HEK293 (cell line): ENCODE results near the gene SIX4.

Experiments used
- CTCF ChIA-PET: fragments of 350-600 bp; formaldehyde crosslinking; extraction: SDS; loops from one replicate; lab custom pipeline; 2021; ENCODE audit warnings: antibody characterized with exemption; lab: Yijun Ruan, JAX
- POLR2A ChIA-PET: fragments of 300-600 bp; formaldehyde crosslinking; extraction: SDS; loops from one replicate; lab custom pipeline; 2020; ENCODE audit warnings: antibody characterized with exemption, inconsistent platforms; lab: Yijun Ruan, JAX
- H3K27ac ChIP-seq: fragments of 200-500 bp; sonication (Bioruptor generic); 2 replicates; pipeline ENCODE4 v1.5.1; 2014; ENCODE audit warnings: low read depth, low read length, control low read depth, inconsistent platforms; ENCODE audit errors: extremely low read depth
- H3K36me3 ChIP-seq, 2 experiments: fragments of 200-500 bp in 1 of 2; sonication (Bioruptor generic) in 1 of 2; 1 replicate in 1 of 2; 2 replicates in 1 of 2; pipeline ENCODE4 v1.5.1; 2014 to 2017; ENCODE audit warnings: inconsistent platforms in 2 of 2, low read length in 2 of 2; ENCODE audit not compliant: control insufficient read depth in 2 of 2, insufficient read depth in 1 of 2
- H3K4me1 ChIP-seq: fragments of 200-500 bp; sonication (Bioruptor generic); 2 replicates; pipeline ENCODE4 v1.5.1; 2014; ENCODE audit warnings: mild to moderate bottlenecking, low read length, inconsistent platforms; ENCODE audit not compliant: control insufficient read depth, insufficient read depth
- H3K4me3 ChIP-seq: 2 replicates; pipeline ENCODE4 v1.5.1; 2011; ENCODE audit warnings: low read depth, mild to moderate bottlenecking, control low read depth, low read length, moderate library complexity
- H3K9me3 ChIP-seq: fragments of 200-500 bp; sonication (Bioruptor generic); 2 replicates; pipeline ENCODE4 v1.5.1; 2014; ENCODE audit warnings: low read depth, low read length, inconsistent platforms; ENCODE audit not compliant: control insufficient read depth, insufficient read depth
- BCL11B ChIP-seq: fragments of 450-650 bp; formaldehyde crosslinking; IDR thresholded peaks from 2 replicates; pipeline ENCODE4 v1.5.1; 2016; ENCODE audit warnings: low read depth, missing biosample characterization, missing genetic modification characterization
- GLI4 ChIP-seq: fragments of 450-650 bp; formaldehyde crosslinking; IDR thresholded peaks from 2 replicates; pipeline ENCODE4 v1.5.1; 2016; ENCODE audit warnings: missing biosample characterization, missing genetic modification characterization
- IKZF3 ChIP-seq: fragments of 450-650 bp; IDR thresholded peaks from 2 replicates; pipeline ENCODE4 v1.5.0; 2018; ENCODE audit warnings: missing biosample characterization, mild to moderate bottlenecking, missing genetic modification characterization, moderate library complexity
- KLF1 ChIP-seq: fragments of 450-650 bp; formaldehyde crosslinking; IDR thresholded peaks from 2 replicates; pipeline ENCODE4 v1.5.1; 2016; ENCODE audit warnings: missing biosample characterization, missing genetic modification characterization
- KLF10 ChIP-seq: fragments of 450-650 bp; IDR thresholded peaks from 2 replicates; pipeline ENCODE4 v1.5.1; 2018; ENCODE audit warnings: missing biosample characterization, mild to moderate bottlenecking, missing genetic modification characterization
- KLF7 ChIP-seq: fragments of 450-650 bp; formaldehyde crosslinking; IDR thresholded peaks from 2 replicates; pipeline ENCODE4 v1.5.1; 2016; ENCODE audit warnings: missing biosample characterization, missing genetic modification characterization, borderline replicate concordance
- MYNN ChIP-seq: fragments of 450-650 bp; formaldehyde crosslinking; IDR thresholded peaks from 2 replicates; pipeline ENCODE4 v1.5.1; 2016; ENCODE audit warnings: missing biosample characterization, missing genetic modification characterization, borderline replicate concordance
- PRDM1 ChIP-seq: fragments of 450-650 bp; formaldehyde crosslinking; IDR thresholded peaks from 2 replicates; pipeline ENCODE4; 2016; ENCODE audit warnings: missing biosample characterization, missing genetic modification characterization
- SP7 ChIP-seq: fragments of 450-650 bp; formaldehyde crosslinking; IDR thresholded peaks from 2 replicates; pipeline ENCODE4 v1.5.1; 2016; ENCODE audit warnings: missing biosample characterization, missing genetic modification characterization
- WT1 ChIP-seq: fragments of 450-650 bp; formaldehyde crosslinking; IDR thresholded peaks from 2 replicates; pipeline ENCODE4 v1.5.1; 2016; ENCODE audit warnings: missing biosample characterization, missing genetic modification characterization
- YY2 ChIP-seq: fragments of 450-650 bp; formaldehyde crosslinking; IDR thresholded peaks from 2 replicates; pipeline ENCODE4 v1.5.1; 2016; ENCODE audit warnings: missing biosample characterization, missing genetic modification characterization
- ZBTB21 ChIP-seq: fragments of 450-650 bp; formaldehyde crosslinking; IDR thresholded peaks from 2 replicates; pipeline ENCODE4 v1.5.1; 2017; ENCODE audit warnings: missing biosample characterization, missing genetic modification characterization
- ZBTB7A ChIP-seq: fragments of 450-650 bp; formaldehyde crosslinking; IDR thresholded peaks from 2 replicates; pipeline ENCODE4 v1.5.1; 2016; ENCODE audit warnings: low read depth, missing biosample characterization, missing genetic modification characterization
- ZNF138 ChIP-seq: fragments of 450-650 bp; formaldehyde crosslinking; IDR thresholded peaks from 2 replicates; pipeline ENCODE4 v1.5.1; 2016; ENCODE audit warnings: missing biosample characterization, missing genetic modification characterization, borderline replicate concordance
- ZNF19 ChIP-seq: fragments of 450-650 bp; formaldehyde crosslinking; IDR thresholded peaks from 2 replicates; pipeline ENCODE4; 2016; ENCODE audit warnings: missing biosample characterization, missing genetic modification characterization, low read depth
- ZNF558 ChIP-seq: fragments of 450-650 bp; formaldehyde crosslinking; IDR thresholded peaks from 2 replicates; pipeline ENCODE4 v1.5.1; 2016; ENCODE audit warnings: missing biosample characterization, missing genetic modification characterization
- ZNF660 ChIP-seq: fragments of 450-650 bp; IDR thresholded peaks from 2 replicates; pipeline ENCODE4 v1.5.1; 2018; ENCODE audit warnings: missing biosample characterization, mild to moderate bottlenecking, missing genetic modification characterization
- ZNF677 ChIP-seq: fragments of 450-650 bp; IDR thresholded peaks from 2 replicates; pipeline ENCODE4 v1.5.0; 2018; ENCODE audit warnings: missing biosample characterization, mild to moderate bottlenecking, missing genetic modification characterization, moderate library complexity
- ZNF785 ChIP-seq: fragments of 450-650 bp; formaldehyde crosslinking; IDR thresholded peaks from 2 replicates; pipeline ENCODE4 v1.5.1; 2016; ENCODE audit warnings: missing biosample characterization, missing genetic modification characterization
- ZNF791 ChIP-seq: fragments of 450-650 bp; formaldehyde crosslinking; IDR thresholded peaks from 2 replicates; pipeline ENCODE4 v1.5.1; 2016; ENCODE audit warnings: missing biosample characterization, missing genetic modification characterization
- ZSCAN16 ChIP-seq: fragments of 450-650 bp; formaldehyde crosslinking; IDR thresholded peaks from 2 replicates; pipeline ENCODE4 v1.5.1; 2016; ENCODE audit warnings: missing biosample characterization, missing genetic modification characterization
- TF ChIP-seq, protein P1 (sequence below): fragments of 450-650 bp; formaldehyde crosslinking; IDR thresholded peaks from 2 replicates; pipeline ENCODE4 v1.5.1; 2017; ENCODE audit warnings: missing biosample characterization, mild to moderate bottlenecking, missing genetic modification characterization, moderate library complexity
- TF ChIP-seq, protein P2 (sequence below): fragments of 450-650 bp; formaldehyde crosslinking; IDR thresholded peaks from 2 replicates; pipeline ENCODE4 v1.5.1; 2017; ENCODE audit warnings: missing biosample characterization, missing genetic modification characterization
- TF ChIP-seq, protein P3 (sequence below): fragments of 450-650 bp; formaldehyde crosslinking; conservative IDR thresholded peaks from 2 replicates; pipeline ENCODE4 v1.5.1; 2016; ENCODE audit warnings: low read depth, missing biosample characterization, missing genetic modification characterization

SIX4 gene

GRCh38 chr14:60753264-60754119 is 29.3 kb upstream of the SIX4 start:
- H3K4me1 ChIP-seq, result no peaks in the 10 kb centered on the region
- CTCF ChIA-PET, result no interaction called here
- H3K36me3 ChIP-seq, result no peaks in the 10 kb centered on the region; a peak in 2 of 3 replicates
- no peaks in the 10 kb centered on the region for H3K9me3 ChIP-seq
- POLR2A ChIA-PET, result no interaction called here
- TF ChIP-seq, protein P1, sequence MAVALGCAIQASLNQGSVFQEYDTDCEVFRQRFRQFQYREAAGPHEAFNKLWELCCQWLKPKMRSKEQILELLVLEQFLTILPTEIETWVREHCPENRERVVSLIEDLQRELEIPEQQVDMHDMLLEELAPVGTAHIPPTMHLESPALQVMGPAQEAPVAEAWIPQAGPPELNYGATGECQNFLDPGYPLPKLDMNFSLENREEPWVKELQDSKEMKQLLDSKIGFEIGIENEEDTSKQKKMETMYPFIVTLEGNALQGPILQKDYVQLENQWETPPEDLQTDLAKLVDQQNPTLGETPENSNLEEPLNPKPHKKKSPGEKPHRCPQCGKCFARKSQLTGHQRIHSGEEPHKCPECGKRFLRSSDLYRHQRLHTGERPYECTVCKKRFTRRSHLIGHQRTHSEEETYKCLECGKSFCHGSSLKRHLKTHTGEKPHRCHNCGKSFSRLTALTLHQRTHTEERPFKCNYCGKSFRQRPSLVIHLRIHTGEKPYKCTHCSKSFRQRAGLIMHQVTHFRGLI (tag by site-specific recombination), result no peak
- TF ChIP-seq, protein P2, sequence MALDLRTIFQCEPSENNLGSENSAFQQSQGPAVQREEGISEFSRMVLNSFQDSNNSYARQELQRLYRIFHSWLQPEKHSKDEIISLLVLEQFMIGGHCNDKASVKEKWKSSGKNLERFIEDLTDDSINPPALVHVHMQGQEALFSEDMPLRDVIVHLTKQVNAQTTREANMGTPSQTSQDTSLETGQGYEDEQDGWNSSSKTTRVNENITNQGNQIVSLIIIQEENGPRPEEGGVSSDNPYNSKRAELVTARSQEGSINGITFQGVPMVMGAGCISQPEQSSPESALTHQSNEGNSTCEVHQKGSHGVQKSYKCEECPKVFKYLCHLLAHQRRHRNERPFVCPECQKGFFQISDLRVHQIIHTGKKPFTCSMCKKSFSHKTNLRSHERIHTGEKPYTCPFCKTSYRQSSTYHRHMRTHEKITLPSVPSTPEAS (tag by site-specific recombination), result no peak
- no peak for TF ChIP-seq ZNF19 (tag by site-specific recombination)
- TF ChIP-seq ZNF660 (tag by site-specific recombination), result no peak
- TF ChIP-seq ZBTB21 (tag by site-specific recombination), result no peak
- no peak for TF ChIP-seq BCL11B (tag by site-specific recombination)
- TF ChIP-seq ZNF677 (tag by site-specific recombination), result no peak
- no peak for TF ChIP-seq YY2
- H3K27ac ChIP-seq, result no peak overlapping the region
- H3K4me3 ChIP-seq, result no peak overlapping the region

GRCh38 chr14:60744566-60744965 is 20.4 kb upstream of the SIX4 start:
- no peaks in the 10 kb centered on the region for H3K4me1 ChIP-seq
- H3K9me3 ChIP-seq, result no peaks in the 10 kb centered on the region
- CTCF ChIA-PET, result interaction anchor here (0.7 kb wide), 1 partner anchor 128 kb away, joined by 3 read pairs; no protein-coding TSS in a partner anchor
- H3K36me3 ChIP-seq, result peaks cover 0 to 8% of the 10 kb centered on the region in 2 experiments; a peak in 2 of 3 replicates
- TF ChIP-seq KLF1, result no peak
- TF ChIP-seq ZBTB7A (tag by site-specific recombination), result no peak
- no peak for TF ChIP-seq ZSCAN16
- TF ChIP-seq, protein P3, sequence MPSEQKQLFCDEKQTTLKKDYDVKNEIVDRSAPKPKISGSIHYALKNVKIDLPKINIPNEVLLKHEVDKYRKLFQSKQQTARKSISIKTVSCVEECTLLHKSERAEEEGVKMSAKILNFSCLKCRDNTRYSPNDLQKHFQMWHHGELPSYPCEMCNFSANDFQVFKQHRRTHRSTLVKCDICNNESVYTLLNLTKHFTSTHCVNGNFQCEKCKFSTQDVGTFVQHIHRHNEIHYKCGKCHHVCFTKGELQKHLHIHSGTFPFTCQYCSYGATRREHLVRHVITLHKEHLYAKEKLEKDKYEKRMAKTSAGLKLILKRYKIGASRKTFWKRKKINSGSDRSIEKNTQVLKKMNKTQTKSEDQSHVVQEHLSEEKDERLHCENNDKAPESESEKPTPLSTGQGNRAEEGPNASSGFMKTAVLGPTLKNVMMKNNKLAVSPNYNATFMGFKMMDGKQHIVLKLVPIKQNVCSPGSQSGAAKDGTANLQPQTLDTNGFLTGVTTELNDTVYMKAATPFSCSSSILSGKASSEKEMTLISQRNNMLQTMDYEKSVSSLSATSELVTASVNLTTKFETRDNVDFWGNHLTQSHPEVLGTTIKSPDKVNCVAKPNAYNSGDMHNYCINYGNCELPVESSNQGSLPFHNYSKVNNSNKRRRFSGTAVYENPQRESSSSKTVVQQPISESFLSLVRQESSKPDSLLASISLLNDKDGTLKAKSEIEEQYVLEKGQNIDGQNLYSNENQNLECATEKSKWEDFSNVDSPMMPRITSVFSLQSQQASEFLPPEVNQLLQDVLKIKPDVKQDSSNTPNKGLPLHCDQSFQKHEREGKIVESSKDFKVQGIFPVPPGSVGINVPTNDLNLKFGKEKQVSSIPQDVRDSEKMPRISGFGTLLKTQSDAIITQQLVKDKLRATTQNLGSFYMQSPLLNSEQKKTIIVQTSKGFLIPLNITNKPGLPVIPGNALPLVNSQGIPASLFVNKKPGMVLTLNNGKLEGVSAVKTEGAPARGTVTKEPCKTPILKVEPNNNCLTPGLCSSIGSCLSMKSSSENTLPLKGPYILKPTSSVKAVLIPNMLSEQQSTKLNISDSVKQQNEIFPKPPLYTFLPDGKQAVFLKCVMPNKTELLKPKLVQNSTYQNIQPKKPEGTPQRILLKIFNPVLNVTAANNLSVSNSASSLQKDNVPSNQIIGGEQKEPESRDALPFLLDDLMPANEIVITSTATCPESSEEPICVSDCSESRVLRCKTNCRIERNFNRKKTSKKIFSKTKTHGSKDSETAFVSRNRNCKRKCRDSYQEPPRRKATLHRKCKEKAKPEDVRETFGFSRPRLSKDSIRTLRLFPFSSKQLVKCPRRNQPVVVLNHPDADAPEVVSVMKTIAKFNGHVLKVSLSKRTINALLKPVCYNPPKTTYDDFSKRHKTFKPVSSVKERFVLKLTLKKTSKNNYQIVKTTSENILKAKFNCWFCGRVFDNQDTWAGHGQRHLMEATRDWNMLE (tag by site-specific recombination), result no peak
- no peak for TF ChIP-seq PRDM1 (tag by site-specific recombination)
- no peak for TF ChIP-seq KLF10 (tag by site-specific recombination)
- TF ChIP-seq MYNN (tag by site-specific recombination), result no peak
- TF ChIP-seq GLI4, result no peak
- TF ChIP-seq IKZF3 (tag by site-specific recombination), result no peak
- TF ChIP-seq ZNF558 (tag by site-specific recombination), result no peak
- no peak for TF ChIP-seq ZBTB21 (tag by site-specific recombination)
- TF ChIP-seq, protein P2 (tag by site-specific recombination), result no peak
- no peak for TF ChIP-seq ZNF791 (tag by site-specific recombination)
- no peak for TF ChIP-seq KLF7 (tag by site-specific recombination)
- no peak for TF ChIP-seq WT1 (tag by site-specific recombination)
- no peak for TF ChIP-seq ZNF138 (tag by site-specific recombination)
- no peak for TF ChIP-seq ZNF785
- no peak for TF ChIP-seq SP7 (tag by site-specific recombination)
- TF ChIP-seq, all 188 proteins: peak for 0
- no peak overlapping the region for H3K4me3 ChIP-seq
- H3K27ac ChIP-seq, result no peak overlapping the region
- POLR2A ChIA-PET, result no interaction called here
